Measurements from ENCODE around the gene UBE2E2.

UBE2E2 gene

GRCh38 chr3:23275061-23275460 is 71.9 kb downstream of the UBE2E2 start:
- no peak for TF ChIP-seq ZFP3 (CRISPR knock-in tag; IDR thresholded peaks at IDR 0.05)
- TF ChIP-seq TCF4 (CRISPR knock-in tag; IDR thresholded peaks at IDR 0.05; ENCODE audit: borderline replicate concordance), result no peak
- no peak for TF ChIP-seq ZNF8 (CRISPR knock-in tag; IDR thresholded peaks at IDR 0.05)
- no peak for TF ChIP-seq GLIS3 (CRISPR knock-in tag; IDR thresholded peaks at IDR 0.05)
- TF ChIP-seq TOX (CRISPR knock-in tag; IDR thresholded peaks at IDR 0.05; ENCODE audit: borderline replicate concordance), result no peak
- no peak for TF ChIP-seq TSHZ2 (CRISPR knock-in tag; IDR thresholded peaks at IDR 0.05)
- TF ChIP-seq CSDC2 (CRISPR knock-in tag; IDR thresholded peaks at IDR 0.05), result no peak
- TF ChIP-seq ZC3H10 (CRISPR knock-in tag; IDR thresholded peaks at IDR 0.05), result no peak
- no peak for TF ChIP-seq RARB (CRISPR knock-in tag; IDR thresholded peaks at IDR 0.05)

GRCh38 chr3:23275814-23276213 is 72.7 kb downstream of the UBE2E2 start:
- no peak for ATAC-seq
- TF ChIP-seq CREB5 (CRISPR knock-in tag; IDR thresholded peaks at IDR 0.05; ENCODE audit: low read depth) (no peak), CSDC2 (CRISPR knock-in tag; IDR thresholded peaks at IDR 0.05) (no peak), ZC3H10 (CRISPR knock-in tag; IDR thresholded peaks at IDR 0.05) (no peak), RARB (CRISPR knock-in tag; IDR thresholded peaks at IDR 0.05) (no peak), CSRNP3 (CRISPR knock-in tag; IDR thresholded peaks at IDR 0.05) (no peak), POU6F1 (CRISPR knock-in tag; IDR thresholded peaks at IDR 0.05; ENCODE audit: borderline replicate concordance, low read depth) (no peak), ZFP30 (CRISPR knock-in tag; IDR thresholded peaks at IDR 0.05) (no peak), PATZ1 (CRISPR knock-in tag; IDR thresholded peaks at IDR 0.05; ENCODE audit: borderline replicate concordance) (no peak), BACH2 (CRISPR knock-in tag; IDR thresholded peaks at IDR 0.05; ENCODE audit: borderline replicate concordance) (no peak), GLIS3 (CRISPR knock-in tag; IDR thresholded peaks at IDR 0.05) (no peak), TOX (CRISPR knock-in tag; IDR thresholded peaks at IDR 0.05; ENCODE audit: borderline replicate concordance) (no peak), OSR1 (CRISPR knock-in tag; IDR thresholded peaks at IDR 0.05) (no peak), TSHZ2 (CRISPR knock-in tag; IDR thresholded peaks at IDR 0.05) (no peak), ISL1 (CRISPR knock-in tag; IDR thresholded peaks at IDR 0.05) (no peak)

More at GRCh38 chr3:23275061-23275460, 71.9 kb downstream of the UBE2E2 start:
- no peak for ATAC-seq
